Glutamatergic neuron (in vitro differentiated cells): ENCODE data around the gene B4GALT1. TPM values are rescaled to one million over a fixed set of nuclear protein-coding genes. Genes with fewer than 3 reads are reported as not detected.

Source experiments
- DNase-seq: peaks from one replicate; pipeline ENCODE4 v3.0.0; 2022
- H3K27ac Mint-ChIP-seq: one replicate; pipeline ENCODE4 v1.8.0; 2020; ENCODE audit warnings: mild to moderate bottlenecking, mixed read lengths, inconsistent platforms; ENCODE audit not compliant: unreplicated experiment
- H3K27me3 Mint-ChIP-seq: one replicate; pipeline ENCODE4 v1.8.0; 2020; ENCODE audit warnings: mild to moderate bottlenecking, moderate library complexity, mixed read lengths, inconsistent platforms; ENCODE audit not compliant: unreplicated experiment
- H3K36me3 Mint-ChIP-seq: one replicate; pipeline ENCODE4 v1.8.0; 2020; ENCODE audit warnings: mild to moderate bottlenecking, mixed read lengths, inconsistent platforms; ENCODE audit not compliant: unreplicated experiment
- H3K4me1 Mint-ChIP-seq: one replicate; pipeline ENCODE4 v1.8.0; 2020; ENCODE audit warnings: mild to moderate bottlenecking, low read depth, mixed read lengths, inconsistent platforms; ENCODE audit not compliant: unreplicated experiment
- H3K4me3 Mint-ChIP-seq: one replicate; pipeline ENCODE4 v1.8.0; 2020; ENCODE audit warnings: mild to moderate bottlenecking, mixed read lengths, inconsistent platforms; ENCODE audit not compliant: unreplicated experiment
- H3K9me3 Mint-ChIP-seq: one replicate; pipeline ENCODE4 v1.8.0; 2020; ENCODE audit warnings: mild to moderate bottlenecking, moderate library complexity, mixed read lengths, inconsistent platforms; ENCODE audit not compliant: unreplicated experiment
- total RNA-seq: library from RNA; stranded (reverse); fragmentation: NEBNext Ultra II Directional; extraction: Animal tissue kit (Norgen Biotek cat#: 25700); gene quantifications from one replicate; pipeline ENCODE4 v1.2.1, GENCODE V29; 2021; ENCODE audit not compliant: unreplicated experiment
- TF ChIP-seq, protein P1 (sequence below): fragments of 200-600 bp; sonication (generic); IDR thresholded peaks from one replicate; pipeline ENCODE4 v1.5.0; 2021; ENCODE audit not compliant: partially characterized antibody, unreplicated experiment

The B4GALT1 gene
- total RNA-seq, 1 donor from 2014 or later = 5.4 TPM

DNA sequence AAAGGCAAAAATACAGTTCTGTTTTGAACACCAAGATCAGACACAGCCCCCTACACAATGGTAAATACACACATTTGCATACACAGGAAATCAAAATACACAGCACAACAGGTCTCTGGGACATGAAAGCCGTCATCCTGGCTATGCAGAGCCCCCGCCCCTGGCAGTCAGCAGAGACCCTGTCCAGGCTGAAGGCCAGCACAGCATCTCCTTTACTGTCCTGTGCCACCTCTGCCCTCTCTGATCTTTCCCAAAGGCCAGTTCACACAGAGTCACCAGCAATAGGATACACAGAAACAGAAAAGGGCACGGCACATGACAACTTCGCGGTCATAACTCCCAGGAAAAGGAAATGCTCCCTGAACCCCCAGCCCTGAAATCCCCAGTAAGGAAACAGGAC, 56.5 kb downstream of the B4GALT1 start:
- peaks cover 2% of the 10 kb centered on the region for H3K9me3 Mint-ChIP-seq
- DNase-seq = no peak
- no peak overlapping the region for H3K4me3 Mint-ChIP-seq
- H3K27ac Mint-ChIP-seq = no peak overlapping the region
- TF ChIP-seq, protein P1, sequence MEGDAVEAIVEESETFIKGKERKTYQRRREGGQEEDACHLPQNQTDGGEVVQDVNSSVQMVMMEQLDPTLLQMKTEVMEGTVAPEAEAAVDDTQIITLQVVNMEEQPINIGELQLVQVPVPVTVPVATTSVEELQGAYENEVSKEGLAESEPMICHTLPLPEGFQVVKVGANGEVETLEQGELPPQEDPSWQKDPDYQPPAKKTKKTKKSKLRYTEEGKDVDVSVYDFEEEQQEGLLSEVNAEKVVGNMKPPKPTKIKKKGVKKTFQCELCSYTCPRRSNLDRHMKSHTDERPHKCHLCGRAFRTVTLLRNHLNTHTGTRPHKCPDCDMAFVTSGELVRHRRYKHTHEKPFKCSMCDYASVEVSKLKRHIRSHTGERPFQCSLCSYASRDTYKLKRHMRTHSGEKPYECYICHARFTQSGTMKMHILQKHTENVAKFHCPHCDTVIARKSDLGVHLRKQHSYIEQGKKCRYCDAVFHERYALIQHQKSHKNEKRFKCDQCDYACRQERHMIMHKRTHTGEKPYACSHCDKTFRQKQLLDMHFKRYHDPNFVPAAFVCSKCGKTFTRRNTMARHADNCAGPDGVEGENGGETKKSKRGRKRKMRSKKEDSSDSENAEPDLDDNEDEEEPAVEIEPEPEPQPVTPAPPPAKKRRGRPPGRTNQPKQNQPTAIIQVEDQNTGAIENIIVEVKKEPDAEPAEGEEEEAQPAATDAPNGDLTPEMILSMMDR = no peak
- H3K27me3 Mint-ChIP-seq = no peaks in the 10 kb centered on the region
- H3K4me1 Mint-ChIP-seq = no peaks in the 10 kb centered on the region
- H3K36me3 Mint-ChIP-seq = no peaks in the 10 kb centered on the region

DNA sequence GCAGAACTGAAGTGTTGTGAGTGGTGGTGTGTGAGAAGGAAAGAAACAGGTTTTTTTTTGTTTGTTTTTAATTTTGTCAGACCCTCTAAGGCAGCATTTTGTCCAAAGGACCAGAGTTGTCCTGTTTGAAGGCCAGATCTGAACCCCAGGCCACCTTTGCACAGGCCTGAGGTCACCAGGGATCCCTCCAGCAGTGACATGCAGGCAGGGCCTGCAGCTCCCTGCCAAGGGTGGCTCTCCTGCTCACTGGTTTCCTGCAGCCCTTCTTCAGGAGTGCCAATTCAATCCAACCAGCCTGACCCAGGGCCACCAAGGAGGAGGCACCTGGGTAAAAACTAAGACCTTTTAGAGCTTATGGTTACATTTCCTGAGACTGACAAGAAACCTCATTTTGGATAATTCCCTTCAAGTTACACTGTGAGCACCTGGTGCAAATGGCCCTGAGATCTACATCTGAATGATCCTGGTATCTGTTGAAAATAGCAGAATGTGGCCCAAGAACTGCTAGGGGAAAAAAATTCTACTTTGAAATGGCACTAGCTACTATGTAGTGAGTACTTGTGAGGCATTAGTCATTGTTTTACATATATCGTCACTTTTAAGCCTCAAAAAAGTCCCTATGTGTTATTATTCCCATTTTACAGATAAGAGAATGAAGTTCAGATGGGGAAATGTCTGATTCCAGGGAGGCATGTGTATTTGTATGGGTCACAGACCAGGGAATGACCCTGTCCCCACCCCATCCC, 57.1 kb downstream of the B4GALT1 start:
- H3K4me1 Mint-ChIP-seq = no peaks in the 10 kb centered on the region
- H3K27ac Mint-ChIP-seq = no peak overlapping the region
- no peaks in the 10 kb centered on the region for H3K36me3 Mint-ChIP-seq
- TF ChIP-seq, protein P1 = no peak
- no peak for DNase-seq
- H3K9me3 Mint-ChIP-seq = peaks cover 2% of the 10 kb centered on the region
- no peaks in the 10 kb centered on the region for H3K27me3 Mint-ChIP-seq
- no peak overlapping the region for H3K4me3 Mint-ChIP-seq

DNA sequence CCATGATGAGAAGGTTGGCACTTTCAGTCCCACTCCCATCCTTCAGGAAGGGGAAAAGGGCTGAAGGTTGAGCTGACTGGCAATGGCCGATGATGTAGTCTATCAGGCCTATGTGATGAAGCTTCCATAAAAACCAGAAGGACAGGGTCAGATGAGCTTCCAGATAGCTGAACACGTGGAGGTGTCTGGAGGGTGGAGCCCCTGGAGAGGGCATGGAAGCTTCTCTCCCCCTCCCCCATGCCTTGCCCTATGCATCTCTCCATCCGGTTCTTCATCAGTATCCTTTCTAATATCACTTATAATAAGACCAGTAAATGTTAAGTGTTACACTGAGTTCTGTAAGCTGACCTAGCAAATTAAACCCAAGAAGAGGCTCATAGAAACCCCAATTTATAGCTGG, 58.0 kb downstream of the B4GALT1 start:
- TF ChIP-seq, protein P1 = no peak
- no peaks in the 10 kb centered on the region for H3K4me1 Mint-ChIP-seq
- no peaks in the 10 kb centered on the region for H3K36me3 Mint-ChIP-seq
- no peaks in the 10 kb centered on the region for H3K27me3 Mint-ChIP-seq
- peaks cover 3% of the 10 kb centered on the region for H3K9me3 Mint-ChIP-seq
- H3K27ac Mint-ChIP-seq = no peak overlapping the region
- DNase-seq = no peak
- no peak overlapping the region for H3K4me3 Mint-ChIP-seq

DNA sequence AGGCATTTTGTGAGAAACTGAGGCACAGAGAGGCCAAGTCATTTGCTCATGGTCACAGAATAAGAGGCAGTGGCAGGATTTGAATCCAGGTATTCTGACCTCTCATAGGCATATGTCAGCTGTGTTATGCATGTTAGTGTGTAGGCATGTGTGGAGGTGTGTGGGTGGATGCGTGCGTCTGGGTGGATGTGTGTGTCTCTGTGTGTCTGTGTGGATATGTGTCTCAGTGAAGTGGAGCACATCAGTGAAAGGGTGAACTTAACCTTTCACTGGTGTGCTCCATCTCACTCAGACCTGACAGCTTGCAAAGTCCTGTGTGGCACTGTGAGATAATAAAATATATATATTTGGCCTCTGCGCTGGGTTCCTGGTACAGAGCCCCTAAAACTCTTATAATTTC, 58.7 kb downstream of the B4GALT1 start:
- peaks cover 3% of the 10 kb centered on the region for H3K9me3 Mint-ChIP-seq
- TF ChIP-seq, protein P1 = no peak

DNA sequence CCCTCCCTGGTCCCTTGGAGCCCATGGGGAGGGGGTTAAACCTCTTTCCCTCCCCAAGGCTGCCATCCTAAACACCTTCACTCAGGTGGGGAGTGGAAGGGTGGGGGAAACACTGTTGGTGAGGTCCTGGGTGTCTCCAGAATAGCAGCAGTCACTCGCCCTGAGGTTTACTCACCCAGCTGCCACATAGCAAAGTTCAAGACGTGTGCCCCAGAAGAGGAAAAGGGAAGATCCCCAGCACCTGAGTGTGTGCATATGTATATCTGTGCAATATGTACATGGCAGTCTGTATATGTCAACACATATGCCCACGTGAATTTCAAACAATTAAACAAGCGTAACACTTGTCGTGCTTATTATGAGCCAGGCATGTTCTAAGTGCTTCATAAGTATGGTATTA, 59.4 kb downstream of the B4GALT1 start:
- no peak overlapping the region for H3K27ac Mint-ChIP-seq

More for the DNA sequence above, 58.7 kb downstream of the B4GALT1 start:
- no peak overlapping the region for H3K27ac Mint-ChIP-seq
- H3K27me3 Mint-ChIP-seq = peaks cover 2% of the 10 kb centered on the region
- H3K4me1 Mint-ChIP-seq = peaks cover 2% of the 10 kb centered on the region
- no peak for DNase-seq
- no peak overlapping the region for H3K4me3 Mint-ChIP-seq
- no peaks in the 10 kb centered on the region for H3K36me3 Mint-ChIP-seq

More for the DNA sequence above, 59.4 kb downstream of the B4GALT1 start:
- TF ChIP-seq, protein P1 = no peak
- DNase-seq = no peak
- no peaks in the 10 kb centered on the region for H3K36me3 Mint-ChIP-seq
- peaks cover 2% of the 10 kb centered on the region for H3K4me1 Mint-ChIP-seq
- peaks cover 3% of the 10 kb centered on the region for H3K9me3 Mint-ChIP-seq
- no peak overlapping the region for H3K4me3 Mint-ChIP-seq
- peaks cover 2% of the 10 kb centered on the region for H3K27me3 Mint-ChIP-seq
